Measurements from ENCODE around the gene PAPPA.

- no peak for TF ChIP-seq CTCF (conservative IDR thresholded peaks at IDR 0.05)
- no peak for TF ChIP-seq ZFX (IDR thresholded peaks at IDR 0.05)
Measured at GRCh38 chr9:116262448-116262847, 108.9 kb downstream of the PAPPA start.
